Fibroblast of pulmonary artery (primary cell): ENCODE measurements around the gene IRF4.

Experiments
- DNase-seq: peaks from one replicate; pipeline ENCODE4 v3.0.0-alpha.2; 2010; ENCODE audit warnings: low read depth
- H3K4me3 ChIP-seq: replicated peaks from 2 replicates; pipeline ENCODE4 v1.5.1; 2011; ENCODE audit warnings: low read depth, mild to moderate bottlenecking, control low read depth, low read length, moderate library complexity
- CTCF ChIP-seq: IDR thresholded peaks from 2 replicates; pipeline ENCODE4 v1.5.1; 2011; ENCODE audit warnings: mild to moderate bottlenecking, control low read depth, low read length, inconsistent platforms; ENCODE audit errors: missing control alignments

Gene IRF4

GRCh38 chr6:436308-437036, 44.9 kb downstream of the IRF4 start:
- DNase-seq = no peak
- H3K4me3 ChIP-seq = no peak overlapping the region
- no peak for TF ChIP-seq CTCF

- H3K4me3 ChIP-seq = no peak overlapping the region
- DNase-seq = no peak
- no peak for TF ChIP-seq CTCF
Measured at GRCh38 chr6:437037-437392, 45.5 kb downstream of the IRF4 start.

DNA sequence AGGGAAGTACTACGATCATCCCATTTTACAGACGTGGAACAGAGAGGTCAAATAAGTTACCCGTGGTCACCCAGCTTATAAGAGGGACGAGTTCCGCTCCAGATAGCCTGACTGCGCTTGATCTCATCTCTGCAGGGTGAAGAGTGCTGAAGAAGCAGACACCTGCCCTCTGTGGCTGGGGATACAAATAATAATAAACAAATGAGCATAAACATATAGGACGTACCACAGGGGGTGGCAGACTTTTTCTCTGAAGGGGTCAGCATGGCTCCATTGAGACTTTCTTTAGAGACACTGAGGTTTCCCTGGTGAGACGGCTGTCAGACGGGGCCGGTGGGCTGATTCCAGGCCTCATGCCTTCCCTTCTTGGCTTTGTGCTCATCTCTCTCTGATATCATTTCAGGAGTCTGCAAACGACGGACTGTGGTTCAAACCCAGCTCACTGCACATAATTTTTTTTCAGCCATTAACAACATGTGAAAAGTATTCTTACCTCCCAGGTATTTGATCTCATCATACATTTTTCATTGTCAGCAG, 47.1 kb downstream of the IRF4 start:
- no peak overlapping the region for H3K4me3 ChIP-seq
- TF ChIP-seq CTCF = no peak
- DNase-seq = no peak

DNA sequence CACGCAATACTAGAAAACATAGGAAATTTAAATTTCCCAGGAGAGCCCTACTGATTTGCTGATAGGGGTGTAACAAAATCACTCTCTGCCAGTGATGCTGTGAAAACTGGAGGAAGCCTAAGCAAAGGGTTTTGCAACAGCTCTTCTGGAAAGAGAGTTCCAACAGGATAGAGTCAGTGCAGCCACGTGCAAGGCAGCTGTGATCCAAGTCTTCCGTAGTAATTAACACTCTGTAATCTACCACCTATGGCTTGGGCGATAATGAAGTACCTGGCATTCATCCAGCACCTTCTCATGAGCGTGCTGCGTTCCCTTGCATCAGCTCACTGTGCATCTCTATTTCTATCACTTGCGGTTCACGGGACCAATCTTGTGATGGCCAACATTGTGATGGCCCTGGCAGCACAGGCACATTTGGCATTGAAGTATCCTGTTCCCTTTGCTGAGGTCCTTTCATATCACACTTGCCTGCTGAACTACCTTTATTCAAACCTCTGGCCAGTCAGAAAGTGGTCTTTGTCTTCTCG, 48.2 kb downstream of the IRF4 start:
- DNase-seq = no peak
- no peak for TF ChIP-seq CTCF

GRCh38 chr6:441126-441920, 49.8 kb downstream of the IRF4 start:
- no peak overlapping the region for H3K4me3 ChIP-seq
- no peak for TF ChIP-seq CTCF
- DNase-seq = no peak

More for the DNA sequence above, 48.2 kb downstream of the IRF4 start:
- H3K4me3 ChIP-seq = no peak overlapping the region

DNA sequence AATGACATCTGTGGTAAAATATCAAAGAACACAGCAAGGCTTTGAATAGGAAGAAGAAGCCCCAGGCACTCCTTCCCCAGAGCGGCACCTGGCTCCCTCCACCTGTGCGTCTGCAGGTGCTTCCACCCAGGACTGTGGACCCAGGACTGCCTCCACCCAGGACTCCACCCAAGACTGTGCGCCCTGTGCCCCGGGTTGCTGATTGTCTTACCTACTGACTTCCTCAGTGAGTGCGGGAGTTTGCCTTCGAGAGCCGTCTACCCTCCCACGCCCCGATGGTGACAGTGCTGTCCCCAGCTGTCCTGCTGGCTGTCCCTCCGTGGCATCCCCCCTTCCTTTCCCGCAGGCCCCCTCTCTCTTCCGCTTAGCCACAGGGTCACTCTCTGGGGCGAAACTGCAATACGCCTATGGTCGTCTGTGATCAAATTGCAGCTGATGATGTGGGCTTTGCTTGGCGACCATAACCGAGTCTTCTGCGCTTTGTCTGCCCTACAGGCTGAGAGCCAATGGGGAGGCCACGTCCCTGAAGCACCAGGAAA, 52.1 kb downstream of the IRF4 start:
- no peak overlapping the region for H3K4me3 ChIP-seq
- no peak for DNase-seq
- TF ChIP-seq CTCF = no peak
